Chondrocyte (in vitro differentiated cells): ENCODE data around the gene IL1RL1. TPM values are rescaled to one million over a fixed set of nuclear protein-coding genes. Genes with fewer than 3 reads are reported as not detected.
"Not testable (repeated sequence)": the region's sequence is repeated elsewhere in the genome, so short reads cannot be mapped to it uniquely, and the experiment has no call there.

Experiments
- DNase-seq: peaks from one replicate; pipeline ENCODE4 v3.0.0; 2021; ENCODE audit warnings: mixed read lengths, low spot score
- H3K27ac Mint-ChIP-seq: one replicate; pipeline ENCODE4 v1.8.0; 2021; ENCODE audit warnings: mild to moderate bottlenecking, moderate library complexity, mixed read lengths; ENCODE audit not compliant: unreplicated experiment
- H3K27me3 Mint-ChIP-seq: 2 replicates; pipeline ENCODE4 v1.8.0; 2021; ENCODE audit warnings: low read depth, mixed read lengths
- H3K36me3 Mint-ChIP-seq: 2 replicates; pipeline ENCODE4 v1.8.0; 2021; ENCODE audit warnings: low read depth, mixed read lengths
- H3K4me1 Mint-ChIP-seq: 2 replicates; pipeline ENCODE4 v1.8.0; 2021; ENCODE audit warnings: low read depth, mild to moderate bottlenecking, mixed read lengths
- H3K4me3 Mint-ChIP-seq: one replicate; pipeline ENCODE4 v1.8.0; 2021; ENCODE audit warnings: mild to moderate bottlenecking, moderate library complexity, mixed read lengths; ENCODE audit not compliant: unreplicated experiment
- H3K9me3 Mint-ChIP-seq: 2 replicates; pipeline ENCODE4 v1.8.0; 2021; ENCODE audit warnings: low read depth, mixed read lengths
- total RNA-seq: library from RNA; stranded (reverse); gene quantifications from 3 replicates; pipeline ENCODE4 v1.2.1, GENCODE V29; 2021
- TF ChIP-seq, protein P1 (sequence below): fragments of 200-600 bp; sonication (generic); IDR thresholded peaks from 2 replicates; pipeline ENCODE4 v1.5.0; 2021; ENCODE audit warnings: antibody characterized with exemption, mild to moderate bottlenecking, moderate library complexity

The IL1RL1 gene
- total RNA-seq, 1 donor from 2014 or later = not detected

DNA sequence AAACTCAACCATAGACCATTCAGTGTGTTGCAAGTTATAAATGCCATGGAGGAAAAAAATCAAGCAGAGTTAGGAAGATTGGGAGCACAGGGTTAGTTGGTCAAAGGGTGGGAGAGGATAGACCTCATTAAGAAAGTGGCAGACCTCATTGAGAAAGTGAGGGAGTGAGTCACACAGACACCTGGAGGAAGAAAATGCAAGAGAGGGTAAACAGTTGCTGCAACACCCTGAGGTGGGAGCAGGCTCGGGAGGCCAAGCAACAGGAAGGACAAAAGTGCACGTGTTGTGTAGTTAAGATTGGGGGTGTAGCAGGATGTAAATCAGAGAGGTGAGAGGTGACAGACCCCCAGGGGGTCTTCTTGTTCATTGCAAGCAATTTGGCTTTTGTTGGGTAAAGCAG is 6.4 kb downstream of the IL1RL1 start:
- Mint-ChIP-seq H3K36me3 (no peaks in the 10 kb centered on the region), H3K27ac (no peak overlapping the region), H3K27me3 (peaks cover 10% of the 10 kb centered on the region), H3K4me1 (no peaks in the 10 kb centered on the region), H3K9me3 (no peaks in the 10 kb centered on the region), H3K4me3 (no peak overlapping the region)
- DNase-seq = no peak
- TF ChIP-seq, protein P1, sequence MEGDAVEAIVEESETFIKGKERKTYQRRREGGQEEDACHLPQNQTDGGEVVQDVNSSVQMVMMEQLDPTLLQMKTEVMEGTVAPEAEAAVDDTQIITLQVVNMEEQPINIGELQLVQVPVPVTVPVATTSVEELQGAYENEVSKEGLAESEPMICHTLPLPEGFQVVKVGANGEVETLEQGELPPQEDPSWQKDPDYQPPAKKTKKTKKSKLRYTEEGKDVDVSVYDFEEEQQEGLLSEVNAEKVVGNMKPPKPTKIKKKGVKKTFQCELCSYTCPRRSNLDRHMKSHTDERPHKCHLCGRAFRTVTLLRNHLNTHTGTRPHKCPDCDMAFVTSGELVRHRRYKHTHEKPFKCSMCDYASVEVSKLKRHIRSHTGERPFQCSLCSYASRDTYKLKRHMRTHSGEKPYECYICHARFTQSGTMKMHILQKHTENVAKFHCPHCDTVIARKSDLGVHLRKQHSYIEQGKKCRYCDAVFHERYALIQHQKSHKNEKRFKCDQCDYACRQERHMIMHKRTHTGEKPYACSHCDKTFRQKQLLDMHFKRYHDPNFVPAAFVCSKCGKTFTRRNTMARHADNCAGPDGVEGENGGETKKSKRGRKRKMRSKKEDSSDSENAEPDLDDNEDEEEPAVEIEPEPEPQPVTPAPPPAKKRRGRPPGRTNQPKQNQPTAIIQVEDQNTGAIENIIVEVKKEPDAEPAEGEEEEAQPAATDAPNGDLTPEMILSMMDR = no peak

DNA sequence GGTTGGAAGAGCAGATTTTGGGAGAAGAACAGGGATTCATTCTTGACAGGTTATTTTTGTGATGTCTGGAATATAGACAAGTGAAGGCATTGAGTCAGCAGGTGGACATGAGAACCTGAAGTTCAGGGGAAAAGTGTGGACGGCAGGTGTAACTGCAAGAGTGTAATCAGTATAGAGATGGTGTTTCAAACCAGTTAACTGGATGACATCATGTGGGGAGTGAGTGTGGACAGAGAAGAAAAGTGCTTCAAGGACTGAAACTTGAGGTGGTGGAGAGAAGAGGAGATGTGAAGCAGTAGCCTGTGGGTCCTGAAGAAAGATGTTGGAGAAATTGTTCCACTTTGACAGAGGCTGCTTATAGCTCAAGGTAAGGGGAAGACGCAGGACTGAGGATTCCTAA is 7.1 kb downstream of the IL1RL1 start:
- DNase-seq = no peak
- TF ChIP-seq, protein P1 = no peak
- Mint-ChIP-seq H3K27me3 (peaks cover 10% of the 10 kb centered on the region), H3K27ac (no peak overlapping the region), H3K36me3 (no peaks in the 10 kb centered on the region), H3K4me1 (no peaks in the 10 kb centered on the region), H3K9me3 (no peaks in the 10 kb centered on the region), H3K4me3 (no peak overlapping the region)

DNA sequence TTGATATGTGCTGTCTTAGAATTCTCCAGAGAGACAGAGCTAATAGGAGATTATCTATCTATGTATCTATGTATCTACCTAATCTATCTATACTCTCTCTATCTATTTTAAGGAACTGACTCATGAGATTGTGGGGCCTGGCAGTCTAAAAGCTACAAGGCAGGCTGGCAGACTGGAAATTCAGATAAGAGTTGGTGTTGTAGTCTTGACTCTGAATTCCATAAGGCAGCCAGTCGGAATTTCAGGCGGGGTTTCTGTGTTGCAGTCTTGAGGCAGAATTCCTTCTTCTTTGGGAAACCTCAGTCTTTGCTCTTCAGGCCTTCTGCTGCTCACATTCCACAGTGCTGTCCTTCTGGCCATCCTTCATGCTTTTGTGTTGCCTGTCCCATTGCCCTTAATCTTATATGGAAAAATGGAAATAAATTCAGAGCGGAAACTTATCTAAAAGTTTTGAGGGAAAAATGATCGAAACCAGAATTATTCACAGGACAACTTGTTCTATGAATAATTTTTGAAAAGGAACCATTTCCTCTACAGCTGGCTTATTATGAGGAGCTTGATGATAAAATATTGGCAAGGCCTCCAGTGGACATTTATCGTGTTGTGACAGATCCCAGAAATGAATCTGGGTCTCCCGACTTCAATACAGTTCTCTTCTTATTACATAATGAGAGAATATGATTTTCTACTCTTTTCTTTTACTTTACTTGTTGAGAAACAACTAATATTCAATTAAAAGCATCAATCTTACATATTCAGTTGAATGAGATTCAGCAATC is 10.8 kb downstream of the IL1RL1 start:
- DNase-seq = no peak
- H3K27me3 Mint-ChIP-seq = peaks cover 26% of the 10 kb centered on the region
- peaks cover 7% of the 10 kb centered on the region for H3K9me3 Mint-ChIP-seq

DNA sequence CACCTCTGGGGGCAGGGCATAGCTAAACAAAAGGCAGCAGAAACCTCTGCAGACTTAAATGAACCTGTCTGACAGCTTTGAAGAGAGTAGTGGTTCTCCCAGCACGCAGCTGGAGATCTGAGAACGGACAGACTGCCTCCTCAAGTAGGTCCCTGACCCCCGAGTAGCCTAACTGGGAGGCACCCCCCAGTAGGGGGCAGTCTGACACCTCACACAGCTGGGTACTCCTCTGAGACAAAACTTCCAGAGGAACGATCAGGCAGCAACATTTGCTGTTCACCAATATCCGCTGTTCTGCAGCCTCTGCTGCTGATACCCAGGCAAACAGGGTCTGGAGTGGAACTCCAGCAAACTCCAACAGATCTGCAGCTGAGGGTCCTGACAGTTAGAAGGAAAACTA is 13.6 kb downstream of the IL1RL1 start:
- not testable (repeated sequence) for H3K36me3 Mint-ChIP-seq, H3K4me3 Mint-ChIP-seq, H3K9me3 Mint-ChIP-seq, H3K27ac Mint-ChIP-seq, H3K4me1 Mint-ChIP-seq, DNase-seq
- peaks cover 34% of the 10 kb centered on the region for H3K27me3 Mint-ChIP-seq

More for the DNA sequence above, 10.8 kb downstream of the IL1RL1 start:
- TF ChIP-seq, protein P1 = no peak
- no peaks in the 10 kb centered on the region for H3K4me1 Mint-ChIP-seq
- no peak overlapping the region for H3K27ac Mint-ChIP-seq
- H3K36me3 Mint-ChIP-seq = no peaks in the 10 kb centered on the region
- no peak overlapping the region for H3K4me3 Mint-ChIP-seq

DNA sequence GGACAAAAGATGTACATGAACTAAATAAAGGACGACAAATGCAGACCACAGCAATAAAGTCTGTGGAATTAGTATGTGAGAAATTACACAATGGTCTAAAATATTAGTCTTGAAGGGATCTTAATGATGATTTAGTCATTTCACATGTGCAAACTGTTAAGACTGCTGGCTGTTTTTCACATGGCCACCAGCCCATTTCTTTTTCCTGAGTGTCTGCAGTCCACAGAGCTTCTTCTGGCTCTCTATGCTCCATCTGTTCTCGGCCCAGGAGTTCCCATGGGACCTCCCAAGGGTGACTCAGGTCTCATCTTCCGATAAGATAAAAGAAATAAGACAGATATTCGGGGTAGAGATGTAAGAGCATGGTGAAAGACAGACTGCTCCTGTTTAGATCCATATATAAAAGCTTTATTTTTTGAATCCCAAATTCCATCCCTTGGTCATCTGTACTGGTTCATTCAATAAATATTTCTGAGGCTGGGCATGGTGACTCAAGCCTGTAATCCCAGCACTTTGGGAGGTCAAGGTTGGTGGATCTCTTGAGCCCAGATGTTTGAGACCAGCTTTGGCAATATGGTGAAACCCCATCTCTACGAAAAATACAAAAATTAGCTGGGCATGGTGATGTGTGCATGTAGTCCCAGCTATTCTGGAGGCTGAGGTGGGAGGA is 20.1 kb downstream of the IL1RL1 start:
- H3K4me1 Mint-ChIP-seq = no peaks in the 10 kb centered on the region
- H3K27me3 Mint-ChIP-seq = peaks cover 37% of the 10 kb centered on the region
- no peak for DNase-seq
- H3K36me3 Mint-ChIP-seq = no peaks in the 10 kb centered on the region
- TF ChIP-seq, protein P1 = no peak
- H3K4me3 Mint-ChIP-seq = no peak overlapping the region
- H3K27ac Mint-ChIP-seq = no peak overlapping the region
- H3K9me3 Mint-ChIP-seq = peaks cover 6% of the 10 kb centered on the region
